HUES48 (cell line): ENCODE measurements around the gene PIP4P1.

Experiments
- H3K27ac ChIP-seq: one replicate; pipeline ENCODE4 v1.7.0; 2013; ENCODE audit warnings: low read depth, low read length, inconsistent platforms
- H3K27me3 ChIP-seq: 2 replicates; pipeline ENCODE4 v1.6.1; 2013; ENCODE audit warnings: mild to moderate bottlenecking, low read length; ENCODE audit not compliant: control insufficient read depth, insufficient read depth
- H3K36me3 ChIP-seq: 2 replicates; pipeline ENCODE4 v1.6.1; 2013; ENCODE audit warnings: low read length; ENCODE audit not compliant: control insufficient read depth, insufficient read depth
- H3K4me1 ChIP-seq: 2 replicates; pipeline ENCODE4 v1.6.1; 2013; ENCODE audit warnings: mild to moderate bottlenecking, low read length; ENCODE audit not compliant: control insufficient read depth, insufficient read depth
- H3K4me3 ChIP-seq: 2 replicates; pipeline ENCODE4 v1.5.1; 2013; ENCODE audit warnings: mild to moderate bottlenecking, low read depth, low read length
- H3K9ac ChIP-seq: 2 replicates; pipeline ENCODE4 v1.6.1; 2013; ENCODE audit warnings: mild to moderate bottlenecking, low read depth, low read length, moderate library complexity
- H3K9me3 ChIP-seq: 2 replicates; pipeline ENCODE4 v1.6.1; 2013; ENCODE audit warnings: low read length; ENCODE audit not compliant: control insufficient read depth, insufficient read depth

The PIP4P1 gene

GRCh38 chr14:20493634-20494033 lies 32.4 kb upstream of the PIP4P1 start:
- no peaks in the 10 kb centered on the region for H3K9me3 ChIP-seq
- H3K36me3 ChIP-seq = no peaks in the 10 kb centered on the region
- no peaks in the 10 kb centered on the region for H3K27me3 ChIP-seq
- H3K4me3 ChIP-seq = no peak overlapping the region
- peaks cover 8% of the 10 kb centered on the region for H3K4me1 ChIP-seq
- no peak overlapping the region for H3K9ac ChIP-seq
- H3K27ac ChIP-seq = no peak overlapping the region

GRCh38 chr14:20492486-20492885 lies 31.3 kb upstream of the PIP4P1 start:
- no peaks in the 10 kb centered on the region for H3K9me3 ChIP-seq
- no peak overlapping the region for H3K9ac ChIP-seq
- no peaks in the 10 kb centered on the region for H3K27me3 ChIP-seq
- H3K4me1 ChIP-seq = peaks cover 9% of the 10 kb centered on the region; the same call in 1 of the 2 replicates
- no peaks in the 10 kb centered on the region for H3K36me3 ChIP-seq
- H3K27ac ChIP-seq = no peak overlapping the region
- no peak overlapping the region for H3K4me3 ChIP-seq

GRCh38 chr14:20490563-20490962 lies 29.3 kb upstream of the PIP4P1 start:
- Histone ChIP-seq H3K27ac (no peak overlapping the region), H3K27me3 (no peaks in the 10 kb centered on the region), H3K4me3 (no peak overlapping the region), H3K36me3 (no peaks in the 10 kb centered on the region), H3K4me1 (peaks cover 9% of the 10 kb centered on the region), H3K9ac (no peak overlapping the region), H3K9me3 (no peaks in the 10 kb centered on the region)

- Histone ChIP-seq H3K27ac (no peak overlapping the region), H3K9ac (no peak overlapping the region), H3K4me3 (no peak overlapping the region), H3K9me3 (no peaks in the 10 kb centered on the region), H3K27me3 (no peaks in the 10 kb centered on the region), H3K4me1 (peaks cover 9% of the 10 kb centered on the region), H3K36me3 (no peaks in the 10 kb centered on the region)
These were observed 28.1 kb upstream of the PIP4P1 start for GRCh38 chr14:20489093-20489994.

GRCh38 chr14:20487396-20487725 lies 26.1 kb upstream of the PIP4P1 start:
- H3K27ac ChIP-seq = no peak overlapping the region
- no peaks in the 10 kb centered on the region for H3K36me3 ChIP-seq
- H3K9me3 ChIP-seq = no peaks in the 10 kb centered on the region
- H3K4me1 ChIP-seq = peaks cover 12% of the 10 kb centered on the region
- H3K9ac ChIP-seq = no peak overlapping the region
- no peaks in the 10 kb centered on the region for H3K27me3 ChIP-seq
- no peak overlapping the region for H3K4me3 ChIP-seq

- Histone ChIP-seq H3K27ac (no peak overlapping the region), H3K9ac (no peak overlapping the region), H3K36me3 (no peaks in the 10 kb centered on the region), H3K4me1 (peaks cover 17% of the 10 kb centered on the region), H3K4me3 (no peak overlapping the region), H3K9me3 (no peaks in the 10 kb centered on the region), H3K27me3 (no peaks in the 10 kb centered on the region)
These were observed 25.6 kb upstream of the PIP4P1 start for GRCh38 chr14:20486684-20487395.

GRCh38 chr14:20485900-20486299 lies 24.7 kb upstream of the PIP4P1 start:
- H3K9ac ChIP-seq = no peak overlapping the region
- H3K4me3 ChIP-seq = no peak overlapping the region
- no peaks in the 10 kb centered on the region for H3K36me3 ChIP-seq
- H3K4me1 ChIP-seq = peaks cover 25% of the 10 kb centered on the region
- H3K9me3 ChIP-seq = no peaks in the 10 kb centered on the region
- H3K27ac ChIP-seq = no peak overlapping the region
- H3K27me3 ChIP-seq = no peaks in the 10 kb centered on the region

GRCh38 chr14:20482382-20482781 lies 21.1 kb upstream of the PIP4P1 start:
- no peak overlapping the region for H3K27ac ChIP-seq
- H3K27me3 ChIP-seq = no peaks in the 10 kb centered on the region
- no peaks in the 10 kb centered on the region for H3K9me3 ChIP-seq
- peaks cover 13% of the 10 kb centered on the region for H3K36me3 ChIP-seq
- H3K4me3 ChIP-seq = no peak overlapping the region
- peaks cover 16% of the 10 kb centered on the region for H3K4me1 ChIP-seq
- H3K9ac ChIP-seq = 0 out of 2 replicates have a peak overlapping the region, but pooled peaks have one; percentile 21

- H3K4me1 ChIP-seq = peaks cover 16% of the 10 kb centered on the region
- no peaks in the 10 kb centered on the region for H3K27me3 ChIP-seq
- H3K9me3 ChIP-seq = no peaks in the 10 kb centered on the region
- peaks cover 48% of the 10 kb centered on the region for H3K36me3 ChIP-seq
- H3K27ac ChIP-seq = no peak overlapping the region
- H3K9ac ChIP-seq = no peak overlapping the region
- no peak overlapping the region for H3K4me3 ChIP-seq
These were observed 17.7 kb upstream of the PIP4P1 start for GRCh38 chr14:20478894-20479293.

- H3K9ac ChIP-seq = no peak overlapping the region
- peaks cover 64% of the 10 kb centered on the region for H3K36me3 ChIP-seq
- H3K4me1 ChIP-seq = peaks cover 13% of the 10 kb centered on the region
- H3K27ac ChIP-seq = no peak overlapping the region
- no peaks in the 10 kb centered on the region for H3K27me3 ChIP-seq
- H3K9me3 ChIP-seq = no peaks in the 10 kb centered on the region
- H3K4me3 ChIP-seq = no peak overlapping the region
These were observed 16.1 kb upstream of the PIP4P1 start for GRCh38 chr14:20477211-20477876.

GRCh38 chr14:20476776-20477175 lies 15.5 kb upstream of the PIP4P1 start:
- Histone ChIP-seq H3K27ac (no peak overlapping the region), H3K4me1 (peaks cover 7% of the 10 kb centered on the region), H3K9ac (no peak overlapping the region), H3K36me3 (peaks cover 69% of the 10 kb centered on the region), H3K27me3 (no peaks in the 10 kb centered on the region), H3K9me3 (no peaks in the 10 kb centered on the region), H3K4me3 (no peak overlapping the region)
